Skeletal muscle satellite cell (primary cell): Measurements from ENCODE around the gene C1orf122.

Experiments used
- H3K27me3 ChIP-seq: 2 replicates; pipeline ENCODE4 v1.7.0; 2013; ENCODE audit warnings: low read length; ENCODE audit not compliant: control insufficient read depth, insufficient read depth
- H3K36me3 ChIP-seq: 2 replicates; pipeline ENCODE4 v1.7.0; 2013; ENCODE audit warnings: mild to moderate bottlenecking, control low read depth, low read length; ENCODE audit not compliant: insufficient read depth
- H3K4me1 ChIP-seq: 2 replicates; pipeline ENCODE4 v1.7.0; 2013; ENCODE audit warnings: low read length; ENCODE audit not compliant: control insufficient read depth, insufficient read depth
- H3K4me2 ChIP-seq: 2 replicates; pipeline ENCODE4 v1.7.0; 2013; ENCODE audit warnings: mild to moderate bottlenecking, low read length
- H3K4me3 ChIP-seq: 2 replicates; pipeline ENCODE4 v1.7.0; 2013; ENCODE audit warnings: low read length
- H3K9ac ChIP-seq: 2 replicates; pipeline ENCODE4 v1.7.0; 2013; ENCODE audit warnings: mild to moderate bottlenecking, low read depth, low read length, moderate library complexity
- H3K9me3 ChIP-seq: replicated peaks from 2 replicates; pipeline ENCODE4 v1.7.0; 2013; ENCODE audit warnings: mild to moderate bottlenecking, control low read depth, low read length

C1orf122 gene

DNA sequence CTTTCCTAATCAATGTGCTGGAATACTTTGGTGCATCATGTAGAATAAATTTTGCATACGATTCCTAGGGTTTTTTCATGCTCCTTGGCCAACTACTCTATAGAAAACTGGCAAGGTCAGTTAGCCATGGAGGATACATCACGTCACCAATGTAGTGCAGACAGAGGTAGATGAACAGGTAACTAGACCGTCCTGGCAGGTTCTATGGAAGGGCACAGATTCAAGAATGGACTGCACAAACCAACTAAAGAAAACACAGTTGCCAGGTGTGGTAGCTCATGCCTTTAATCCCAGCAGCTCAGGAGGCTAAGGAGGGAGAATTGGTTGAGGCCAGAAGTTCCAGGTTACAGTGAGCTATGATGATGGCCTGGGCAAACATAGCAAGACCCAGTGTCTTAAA lies 41.9 kb downstream of the C1orf122 start:
- no peaks in the 10 kb centered on the region for H3K27me3 ChIP-seq
- H3K4me2 ChIP-seq = no peak overlapping the region
- peaks cover 33% of the 10 kb centered on the region for H3K36me3 ChIP-seq
- no peak overlapping the region for H3K4me3 ChIP-seq
- peaks cover 8% of the 10 kb centered on the region for H3K4me1 ChIP-seq
- no peak overlapping the region for H3K9ac ChIP-seq
- no peaks in the 10 kb centered on the region for H3K9me3 ChIP-seq

DNA sequence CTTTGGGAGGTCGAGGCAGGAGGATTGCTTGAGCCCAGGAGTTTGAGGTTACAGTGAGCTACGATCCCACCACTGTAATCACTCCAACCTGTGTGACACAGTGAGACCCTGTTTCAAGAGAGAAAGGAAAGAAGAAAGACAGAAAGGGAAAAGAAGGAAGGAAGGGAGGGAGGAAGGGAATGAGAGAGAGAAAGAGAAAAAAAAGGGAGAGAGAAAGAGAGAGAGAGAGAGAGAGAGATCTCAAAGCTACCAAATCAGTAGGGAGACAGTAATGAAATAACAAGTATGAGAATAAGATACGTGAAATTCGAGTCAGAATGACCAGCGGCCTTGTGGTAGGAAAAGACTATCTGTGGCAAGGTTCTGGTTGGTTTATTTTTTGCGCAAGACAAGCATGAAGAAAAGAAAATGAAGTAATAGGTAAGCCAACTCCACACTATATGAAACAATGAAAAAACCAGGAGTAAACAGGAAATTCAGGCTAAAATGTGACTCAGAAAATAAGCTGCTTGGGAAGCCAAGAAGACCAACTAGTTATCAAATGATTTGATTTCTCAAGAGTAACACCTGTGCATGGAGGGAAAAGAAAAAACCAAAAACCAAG lies 42.9 kb downstream of the C1orf122 start:
- Histone ChIP-seq H3K9me3 (no peaks in the 10 kb centered on the region), H3K4me1 (peaks cover 8% of the 10 kb centered on the region), H3K36me3 (peaks cover 30% of the 10 kb centered on the region), H3K4me3 (no peak overlapping the region), H3K27me3 (no peaks in the 10 kb centered on the region), H3K4me2 (no peak overlapping the region), H3K9ac (no peak overlapping the region)

GRCh38 chr1:37851262-37851661 lies 43.7 kb downstream of the C1orf122 start:
- H3K9ac ChIP-seq = no peak overlapping the region
- no peaks in the 10 kb centered on the region for H3K9me3 ChIP-seq
- peaks cover 30% of the 10 kb centered on the region for H3K36me3 ChIP-seq

DNA sequence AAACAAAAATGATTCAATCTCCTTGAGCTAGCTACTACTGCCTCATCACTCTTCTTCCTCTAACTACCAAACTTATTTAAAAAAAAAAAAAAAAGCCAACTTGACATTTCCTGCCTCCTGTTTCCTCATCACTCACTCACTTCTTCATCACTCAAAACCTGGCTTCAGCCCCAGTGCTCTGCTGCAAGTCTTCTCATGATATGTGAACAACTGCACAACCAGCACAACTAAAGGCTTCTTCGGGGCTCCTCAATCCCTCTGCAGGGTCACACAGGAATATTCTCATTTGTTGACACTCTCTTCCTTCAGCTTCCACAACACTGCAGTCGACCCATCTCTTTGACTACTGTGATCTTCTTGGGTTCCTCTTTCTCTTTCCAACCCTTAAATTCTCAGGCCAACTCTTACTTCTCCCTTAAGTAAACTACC lies 44.2 kb downstream of the C1orf122 start:
- H3K4me3 ChIP-seq = no peak overlapping the region
- H3K4me2 ChIP-seq = no peak overlapping the region
- peaks cover 8% of the 10 kb centered on the region for H3K4me1 ChIP-seq
- peaks cover 32% of the 10 kb centered on the region for H3K36me3 ChIP-seq
- no peaks in the 10 kb centered on the region for H3K9me3 ChIP-seq
- H3K9ac ChIP-seq = no peak overlapping the region
- H3K27me3 ChIP-seq = no peaks in the 10 kb centered on the region

More at GRCh38 chr1:37851262-37851661, 43.7 kb downstream of the C1orf122 start:
- Histone ChIP-seq H3K4me1 (peaks cover 8% of the 10 kb centered on the region), H3K4me2 (no peak overlapping the region), H3K27me3 (no peaks in the 10 kb centered on the region), H3K4me3 (no peak overlapping the region)

DNA sequence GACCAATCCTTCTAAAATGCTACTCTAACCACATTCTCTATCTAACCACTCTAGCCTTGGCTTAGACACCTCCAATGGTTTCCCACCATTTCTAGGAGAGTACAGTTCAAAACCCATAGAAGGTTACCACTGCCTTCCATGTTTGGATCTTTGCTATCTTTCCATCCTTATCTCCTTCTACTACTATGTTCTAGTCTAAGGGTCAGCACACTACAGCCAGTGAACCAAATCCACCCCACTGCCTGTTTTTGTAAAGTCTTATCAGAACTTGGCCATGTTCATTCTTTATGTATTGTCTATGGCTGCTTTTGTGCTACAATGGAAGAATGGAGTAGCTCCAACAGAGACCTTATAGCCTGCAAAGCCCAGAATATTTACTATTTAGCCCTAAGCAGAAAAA lies 45.6 kb downstream of the C1orf122 start:
- Histone ChIP-seq H3K4me3 (no peak overlapping the region), H3K9ac (no peak overlapping the region), H3K36me3 (peaks cover 37% of the 10 kb centered on the region), H3K4me1 (peaks cover 9% of the 10 kb centered on the region), H3K4me2 (no peak overlapping the region), H3K27me3 (no peaks in the 10 kb centered on the region), H3K9me3 (no peaks in the 10 kb centered on the region)

DNA sequence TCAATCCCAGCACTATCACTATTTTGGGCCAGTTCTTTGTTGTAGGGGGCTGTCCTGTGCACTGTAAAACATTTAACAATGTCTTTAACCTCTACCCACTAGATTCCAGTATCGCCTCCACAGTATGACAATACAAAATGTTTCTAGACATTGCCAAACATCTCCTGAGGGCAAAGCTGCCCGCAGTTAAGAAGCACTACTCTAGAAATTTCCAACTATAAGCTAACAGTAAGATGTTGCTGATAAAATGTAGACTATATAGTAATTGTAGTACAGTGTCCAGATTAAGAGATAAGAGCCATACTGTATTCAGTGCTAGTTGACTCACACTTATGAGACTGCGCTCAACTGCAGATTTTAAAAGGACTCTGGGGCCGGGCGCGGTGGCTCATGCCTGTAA lies 46.8 kb downstream of the C1orf122 start:
- H3K4me2 ChIP-seq = no peak overlapping the region
- H3K9me3 ChIP-seq = no peaks in the 10 kb centered on the region
- no peak overlapping the region for H3K4me3 ChIP-seq
- H3K4me1 ChIP-seq = peaks cover 15% of the 10 kb centered on the region
- no peak overlapping the region for H3K9ac ChIP-seq
- H3K36me3 ChIP-seq = peaks cover 29% of the 10 kb centered on the region
- H3K27me3 ChIP-seq = no peaks in the 10 kb centered on the region
